HAP-1 (cell line): ENCODE data around the gene C1QB.
"Not testable (repeated sequence)": the region's sequence is repeated elsewhere in the genome, so short reads cannot be mapped to it uniquely, and the experiment has no call there.

Source experiments
- DNase-seq, 2 experiments: peaks; one replicate each; pipeline ENCODE4 v3.0.0-alpha.2; 2016 to 2020; ENCODE audit warnings: low spot score in 2 of 2
- H3K27me3 ChIP-seq: fragments of 250-450 bp; sonication (Bioruptor Pico); 2 replicates; pipeline ENCODE4 v1.5.1; 2020; ENCODE audit warnings: low read depth, mild to moderate bottlenecking, moderate library complexity
- H3K36me3 ChIP-seq: fragments of 250-450 bp; sonication (Bioruptor Pico); replicated peaks from 2 replicates; pipeline ENCODE4 v1.5.1; 2020; ENCODE audit warnings: mild to moderate bottlenecking
- H3K4me1 ChIP-seq: fragments of 250-450 bp; sonication (Bioruptor Pico); 2 replicates; pipeline ENCODE4 v1.5.1; 2020; ENCODE audit warnings: mild to moderate bottlenecking
- H3K4me3 ChIP-seq: fragments of 250-450 bp; sonication (Bioruptor Pico); 2 replicates; pipeline ENCODE4 v1.5.1; 2020; ENCODE audit warnings: mild to moderate bottlenecking, moderate library complexity
- H3K9me3 ChIP-seq: fragments of 250-450 bp; sonication (Bioruptor Pico); 2 replicates; pipeline ENCODE4 v1.5.1; 2020; ENCODE audit warnings: mild to moderate bottlenecking, moderate library complexity
- in situ Hi-C: fragments of 300-500 bp; cut with MboI; formaldehyde crosslinking; loops from 3 replicates; pipeline ENCODE4 v1.14.3; 2020; ENCODE audit warnings: low sequenced_read_pairs, inconsistent platforms, mixed read lengths

The C1QB gene

GRCh38 chr1:22702296-22703085 lies 49.5 kb downstream of the C1QB start:
- H3K4me1 ChIP-seq = peaks cover 3% of the 10 kb centered on the region
- in situ Hi-C loops = no loop called here
- H3K36me3 ChIP-seq = no peaks in the 10 kb centered on the region
- no peaks in the 10 kb centered on the region for H3K9me3 ChIP-seq
- H3K27me3 ChIP-seq = no peaks in the 10 kb centered on the region
- no peak overlapping the region for H3K4me3 ChIP-seq
- no peak for DNase-seq

DNA sequence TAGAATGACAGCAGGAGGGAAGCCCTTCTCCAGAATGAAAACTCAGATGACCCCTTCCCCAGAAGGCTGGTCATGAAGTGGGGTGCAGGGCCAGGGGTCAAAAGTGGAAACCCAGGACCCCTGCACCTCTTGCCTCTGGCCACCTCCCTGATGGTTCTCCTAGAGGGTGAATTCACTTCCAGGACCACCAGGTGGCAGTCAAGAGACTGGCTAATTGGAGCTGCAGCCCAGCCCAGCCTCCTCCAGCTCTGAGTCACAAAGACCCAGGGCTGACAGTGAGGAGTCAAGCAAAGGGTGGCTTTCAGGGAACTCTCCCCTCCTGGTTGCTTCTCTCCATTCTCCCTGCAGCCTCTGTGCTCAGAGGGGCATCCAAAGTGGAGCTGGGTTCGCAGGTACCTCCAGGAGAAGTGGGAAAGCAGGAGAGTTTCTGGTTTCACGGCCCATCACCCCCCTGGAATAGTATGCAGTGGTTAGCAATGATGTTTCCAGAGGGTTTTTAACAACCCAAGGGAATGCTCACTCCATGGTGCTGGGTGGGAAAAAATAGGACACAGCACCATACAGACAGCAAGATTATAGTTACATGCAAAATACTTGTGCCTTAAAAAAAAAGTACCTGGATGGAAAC lies 51.5 kb downstream of the C1QB start:
- H3K9me3 ChIP-seq = no peaks in the 10 kb centered on the region
- H3K4me1 ChIP-seq = peaks cover 3% of the 10 kb centered on the region
- H3K27me3 ChIP-seq = no peaks in the 10 kb centered on the region
- H3K4me3 ChIP-seq = no peak overlapping the region
- no peaks in the 10 kb centered on the region for H3K36me3 ChIP-seq
- peak; percentile 61 to 90 for DNase-seq
- in situ Hi-C loops = no loop called here

GRCh38 chr1:22705586-22705985 lies 52.5 kb downstream of the C1QB start:
- in situ Hi-C loops = no loop called here
- Histone ChIP-seq H3K9me3 (no peaks in the 10 kb centered on the region), H3K4me1 (no peaks in the 10 kb centered on the region), H3K36me3 (no peaks in the 10 kb centered on the region), H3K4me3 (no peak overlapping the region), H3K27me3 (no peaks in the 10 kb centered on the region)
- no peak for DNase-seq

DNA sequence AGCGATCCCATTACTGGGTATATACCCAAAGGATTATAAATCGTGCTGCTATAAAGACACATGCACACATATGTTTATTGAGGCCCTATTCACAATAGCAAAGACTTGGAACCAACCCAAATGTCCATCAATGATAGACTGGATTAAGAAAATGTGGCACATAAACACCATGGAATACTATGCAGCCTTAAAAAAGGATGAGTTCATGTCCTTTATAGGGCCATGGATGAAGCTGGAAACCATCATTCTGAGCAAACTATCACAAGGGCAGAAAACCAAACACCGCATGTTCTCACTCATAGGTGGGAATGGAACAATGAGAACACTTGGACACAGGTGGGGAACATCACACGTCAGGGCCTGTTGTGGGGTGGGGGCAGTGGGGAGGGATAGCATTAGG lies 53.1 kb downstream of the C1QB start:
- H3K36me3 ChIP-seq, H3K4me1 ChIP-seq, in situ Hi-C loops, H3K4me3 ChIP-seq, H3K27me3 ChIP-seq, DNase-seq, H3K9me3 ChIP-seq: not testable (repeated sequence)

DNA sequence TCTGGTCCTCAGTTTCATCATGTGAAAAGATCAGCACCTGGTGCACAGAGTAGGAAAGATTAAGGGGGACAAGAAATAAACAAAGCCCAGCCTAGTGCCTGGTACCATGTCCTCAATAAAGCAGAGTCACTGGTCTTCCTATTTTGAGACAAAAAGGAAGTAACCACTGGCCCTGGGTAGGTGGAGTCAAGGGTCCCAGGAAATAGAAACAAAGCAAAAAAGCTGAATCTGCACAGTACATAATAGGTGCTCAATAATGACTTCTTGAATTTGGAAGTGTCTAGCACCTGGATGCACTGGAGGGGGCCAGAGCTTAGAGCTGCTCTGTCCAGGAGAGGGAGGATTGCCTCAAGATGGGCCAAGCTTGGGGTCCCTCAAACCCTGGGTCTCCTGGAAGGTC lies 55.7 kb downstream of the C1QB start:
- no peaks in the 10 kb centered on the region for H3K27me3 ChIP-seq
- H3K4me1 ChIP-seq = no peaks in the 10 kb centered on the region; the same call in 1 of the 2 replicates

DNA sequence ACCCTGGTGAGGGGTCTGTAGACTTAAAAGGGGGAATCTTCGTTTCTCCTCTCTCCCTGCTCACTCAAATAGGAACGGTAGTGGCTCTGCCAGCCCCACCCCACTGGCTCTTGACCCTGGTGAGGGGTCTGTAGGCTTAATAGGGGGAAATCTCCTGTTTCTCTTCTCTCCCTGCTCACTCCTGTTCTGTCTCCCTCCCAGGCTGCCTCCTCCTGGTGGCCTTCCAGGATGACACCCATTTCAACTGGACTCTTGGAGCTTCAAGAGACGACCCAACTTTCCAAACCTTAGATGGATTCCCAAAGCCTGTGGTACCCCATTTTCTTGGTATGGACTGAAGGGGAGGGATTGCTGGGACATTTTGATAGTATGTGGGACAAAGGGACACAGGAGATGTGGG lies 56.2 kb downstream of the C1QB start:
- Histone ChIP-seq H3K9me3 (no peaks in the 10 kb centered on the region), H3K27me3 (no peaks in the 10 kb centered on the region), H3K36me3 (no peaks in the 10 kb centered on the region), H3K4me1 (no peaks in the 10 kb centered on the region; the same call in 1 of the 2 replicates), H3K4me3 (no peak overlapping the region)
- in situ Hi-C loops = no loop called here
- peak in 1 of 2 experiments; percentile 40 for DNase-seq

More for the DNA sequence above, 55.7 kb downstream of the C1QB start:
- H3K9me3 ChIP-seq = no peaks in the 10 kb centered on the region
- H3K4me3 ChIP-seq = no peak overlapping the region
- no peak for DNase-seq
- in situ Hi-C loops = no loop called here
- no peaks in the 10 kb centered on the region for H3K36me3 ChIP-seq

DNA sequence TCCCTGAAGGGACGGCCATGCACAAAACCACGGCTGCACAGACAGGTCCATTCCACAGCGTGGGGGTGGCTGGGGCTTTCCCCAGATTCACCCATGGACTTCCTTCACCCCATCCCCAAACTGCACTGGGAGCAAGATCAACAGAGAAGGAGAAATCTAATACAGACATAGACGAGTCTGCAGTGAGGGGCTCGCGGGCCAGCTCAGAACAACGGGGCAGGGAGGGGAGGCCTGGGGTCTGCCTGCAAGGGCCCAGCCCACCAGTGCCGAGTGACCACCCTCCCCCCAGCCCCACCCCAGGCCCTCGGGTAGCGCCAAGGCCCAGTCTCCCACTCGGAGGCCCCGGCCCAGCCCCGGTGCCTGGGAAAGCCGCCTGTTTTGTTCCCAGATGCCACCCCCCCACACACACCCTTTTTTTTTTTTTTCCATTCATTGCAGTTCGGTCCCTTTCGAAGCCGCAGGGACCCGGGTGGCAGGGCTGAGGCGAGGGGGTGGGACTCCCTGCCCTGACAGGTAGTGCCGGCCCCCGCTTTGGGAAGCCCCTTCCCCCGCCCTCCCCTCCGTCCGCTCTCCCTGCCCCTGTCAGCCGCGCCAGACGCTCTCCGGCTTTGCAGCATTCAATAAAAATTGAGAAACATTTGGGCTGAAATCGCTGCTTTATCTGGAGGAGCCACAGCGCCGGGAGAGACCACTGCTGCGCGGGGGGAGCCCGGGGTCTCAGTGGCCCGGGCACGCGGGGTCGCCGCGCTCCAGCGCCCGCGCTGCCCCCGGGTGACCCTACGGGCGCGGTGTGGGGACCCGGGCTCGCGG lies 57.1 kb downstream of the C1QB start:
- Histone ChIP-seq H3K27me3 (no peaks in the 10 kb centered on the region), H3K4me3 (peak overlapping the region; percentile 28), H3K4me1 (no peaks in the 10 kb centered on the region; the same call in 1 of the 2 replicates), H3K9me3 (no peaks in the 10 kb centered on the region), H3K36me3 (no peaks in the 10 kb centered on the region)
- DNase-seq = peak; percentile 70 to 83
- in situ Hi-C loops = no loop called here

GRCh38 chr1:22710701-22711049 lies 57.6 kb downstream of the C1QB start, which contains the start of gene EPHB2:
TSS of gene EPHB2 (plus strand) at chr1:22710839. CDS start at chr1:22710983, 144 bp downstream.
- H3K27me3 ChIP-seq = no peaks in the 10 kb centered on the region
- no peaks in the 10 kb centered on the region; the same call in 1 of the 2 replicates for H3K4me1 ChIP-seq
- no peaks in the 10 kb centered on the region for H3K36me3 ChIP-seq
- no peaks in the 10 kb centered on the region for H3K9me3 ChIP-seq
- peak within 1 kb of the TSS; percentile 30 for H3K4me3 ChIP-seq
- DNase-seq = peak; percentile 36 to 74
- in situ Hi-C loops = no loop called here

DNA sequence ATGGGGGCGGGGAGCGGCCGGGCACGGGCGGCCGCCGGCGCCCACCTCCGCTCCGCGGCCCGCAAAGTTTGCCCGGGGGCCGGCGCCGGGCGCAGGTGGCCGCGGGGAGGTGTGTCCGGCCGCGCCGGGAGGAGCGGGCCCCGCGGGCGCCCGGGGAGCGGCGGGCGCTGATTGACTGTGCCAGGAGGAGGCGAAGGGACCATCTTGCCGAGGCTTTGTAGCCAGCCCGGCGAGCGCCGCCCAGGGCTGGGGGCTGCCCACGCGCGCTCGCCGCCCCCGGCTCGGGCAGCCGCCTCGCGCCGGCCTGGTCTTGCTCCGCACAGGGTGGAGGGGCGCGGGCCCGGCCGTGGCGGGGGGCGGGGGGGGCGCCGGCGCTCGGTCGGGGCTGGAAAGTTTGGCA lies 58.0 kb downstream of the C1QB start:
- Histone ChIP-seq H3K27me3 (no peaks in the 10 kb centered on the region), H3K4me1 (no peaks in the 10 kb centered on the region; the same call in 1 of the 2 replicates)

More for the DNA sequence above, 58.0 kb downstream of the C1QB start:
- in situ Hi-C loops = no loop called here
- Histone ChIP-seq H3K9me3 (no peaks in the 10 kb centered on the region), H3K4me3 (peak overlapping the region; percentile 30; the same call in 1 of the 2 replicates), H3K36me3 (no peaks in the 10 kb centered on the region)
- DNase-seq = no peak
